Activated T-cell treated with anti-CD3 and anti-CD28 coated beads for 4 hours (primary cell): ENCODE data around the gene CYB561D1.

Source experiments
- DNase-seq: peaks from one replicate; pipeline ENCODE4 v3.0.0-alpha.2; 2020

CYB561D1 gene

DNA sequence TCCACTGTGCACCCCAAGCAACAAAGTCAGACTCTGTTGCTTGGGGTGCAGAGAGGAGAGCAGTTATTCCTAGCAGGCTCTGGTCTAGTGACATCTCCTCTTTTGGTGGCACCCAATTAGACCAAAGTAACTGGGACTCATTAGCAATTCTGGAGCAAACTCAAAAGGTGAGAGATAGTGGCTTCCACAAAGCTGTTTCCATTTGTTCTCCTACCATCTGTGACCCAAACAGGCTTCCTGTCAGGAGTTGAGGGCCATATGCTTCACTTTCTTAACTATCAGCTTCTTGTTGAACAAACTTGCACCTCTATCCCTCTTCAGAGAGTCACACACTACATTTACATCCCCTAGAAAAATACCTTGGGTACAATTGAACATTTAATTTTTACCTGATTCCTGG, 11.7 kb upstream of the CYB561D1 start:
- DNase-seq, result no peak

DNA sequence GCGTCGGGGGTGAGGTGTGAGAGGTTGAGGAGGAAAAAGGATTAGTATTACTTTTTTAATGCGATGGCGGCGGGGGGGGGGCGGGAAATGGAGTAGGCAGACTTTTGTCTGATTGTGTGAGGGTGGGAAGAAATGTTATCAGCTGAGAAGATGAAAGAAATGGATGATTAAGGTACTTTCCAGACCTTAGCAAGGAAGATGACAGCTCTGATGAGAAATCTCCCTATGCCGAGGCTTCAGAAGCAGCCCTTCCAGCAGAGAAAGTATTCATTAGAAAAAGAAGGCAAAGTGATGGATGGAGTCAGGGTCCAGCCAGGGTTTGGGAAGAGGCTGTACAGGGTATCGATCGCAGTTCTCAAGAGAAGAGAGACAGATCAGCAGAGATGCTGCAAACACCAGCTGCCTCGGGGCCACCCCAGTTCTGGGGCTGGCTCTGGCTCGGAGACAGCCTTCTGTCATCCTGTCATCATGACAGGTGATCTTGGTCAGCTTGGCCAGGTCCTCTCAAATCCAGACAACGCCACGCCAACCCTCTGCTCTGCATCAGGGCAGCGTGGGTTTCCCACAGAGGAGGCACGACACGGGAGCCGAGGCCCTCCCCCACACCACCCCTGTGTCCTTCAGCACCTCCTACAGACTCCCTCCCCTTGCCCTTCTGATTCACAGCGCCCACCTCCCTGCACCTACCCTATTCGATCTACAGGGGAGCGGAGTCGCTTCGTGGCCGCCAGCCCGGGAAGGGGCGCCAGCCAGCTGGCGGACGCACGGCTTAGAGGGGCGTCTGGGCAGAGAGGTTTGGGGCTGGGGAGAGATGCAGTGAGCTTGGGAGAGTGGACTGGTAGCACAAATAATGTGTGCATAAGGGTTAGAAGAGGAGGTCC, 10.9 kb upstream of the CYB561D1 start:
- DNase-seq, result peak; percentile 33

DNA sequence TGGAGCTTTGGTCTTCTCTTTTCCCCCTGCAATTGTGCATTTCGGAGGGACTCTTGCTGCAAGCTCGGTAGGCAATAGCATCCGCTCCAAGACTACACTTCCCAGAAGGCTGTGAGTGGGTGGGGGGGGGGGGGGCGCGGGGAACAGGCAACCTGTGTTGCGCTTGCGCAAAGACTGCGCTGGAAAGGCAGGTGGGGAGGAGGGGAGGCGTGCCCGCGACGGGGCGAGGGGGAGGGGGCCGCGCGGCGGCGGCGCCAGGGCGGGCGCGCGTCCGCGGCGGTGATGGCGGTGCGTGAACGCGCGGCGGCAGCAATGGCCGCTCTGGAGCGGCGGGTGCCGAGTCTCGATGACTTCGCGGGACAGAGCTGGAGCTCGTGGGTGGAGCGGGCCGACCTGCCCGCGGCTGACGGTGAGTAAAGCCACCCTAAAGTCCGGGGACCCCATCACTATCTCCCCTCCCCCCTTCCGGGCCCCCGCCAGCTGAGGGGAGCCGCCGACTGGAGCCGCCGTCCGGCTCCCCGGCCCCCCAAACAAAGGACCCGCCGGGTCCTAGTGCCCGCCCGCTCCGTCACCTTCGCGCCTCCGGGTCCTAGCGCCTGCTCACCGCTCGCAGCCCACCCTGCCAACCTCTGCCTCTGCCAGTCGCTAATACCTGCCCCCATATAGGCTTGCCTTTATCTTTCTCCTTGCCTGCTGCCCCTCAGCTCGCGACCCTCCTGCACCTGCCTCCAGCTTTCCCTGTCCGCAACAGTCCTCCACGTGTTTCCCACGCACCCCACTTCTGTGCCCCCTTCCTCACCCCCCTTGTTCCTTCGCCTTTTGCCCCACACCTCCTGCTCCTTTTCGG, 10.0 kb upstream of the CYB561D1 start, which contains the start of gene ATXN7L2:
Gene ATXN7L2 (plus strand): TSS at position 234 of the 847 bp plus-strand sequence. CDS start 49 bp downstream, at position 283.
- DNase-seq, result peak; percentile 85

GRCh38 chr1:109484519-109484975, 9.3 kb upstream of the CYB561D1 start:
- DNase-seq, result no peak

DNA sequence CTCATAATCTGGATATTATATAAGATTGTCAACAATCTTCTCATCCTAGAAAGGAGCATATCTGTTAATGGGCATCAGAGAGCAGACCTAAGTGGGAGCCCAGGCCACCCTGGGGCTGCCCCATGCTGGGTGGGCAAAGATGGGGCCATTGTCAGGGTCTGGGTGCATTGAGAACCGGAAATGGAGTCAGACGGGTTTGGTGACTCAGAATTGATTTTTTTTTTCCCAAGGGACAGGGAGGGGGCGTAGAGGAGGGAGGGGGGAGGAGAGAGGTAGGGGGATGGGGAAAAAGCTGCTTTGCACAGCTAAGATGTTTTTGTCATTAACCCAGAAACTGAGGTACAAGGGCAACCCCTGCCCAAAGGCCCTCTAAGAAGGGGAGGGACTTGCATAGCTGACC, 8.9 kb upstream of the CYB561D1 start:
- DNase-seq, result no peak

DNA sequence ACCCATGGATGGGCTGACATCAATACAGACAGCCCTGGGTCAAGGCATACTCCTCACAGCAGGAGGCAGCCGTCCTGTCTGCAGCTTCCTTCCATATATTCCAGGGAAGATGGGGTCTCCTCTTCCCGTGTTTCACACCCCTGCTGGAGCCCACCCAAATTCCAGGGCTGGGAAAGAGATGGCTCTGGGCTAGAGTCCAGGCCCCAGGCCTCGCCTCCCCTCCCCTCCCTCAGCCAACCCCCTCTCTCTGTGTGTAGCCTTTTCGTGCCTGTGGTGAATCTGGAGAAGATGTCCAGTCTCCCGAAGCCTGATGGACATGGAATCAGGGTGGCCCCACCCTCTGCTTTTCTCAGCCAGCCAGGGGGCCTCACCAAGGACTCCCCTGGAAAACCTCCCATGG, 6.6 kb upstream of the CYB561D1 start:
- no peak for DNase-seq

- DNase-seq, result no peak
Measured at GRCh38 chr1:109488201-109488600, 5.7 kb upstream of the CYB561D1 start.

DNA sequence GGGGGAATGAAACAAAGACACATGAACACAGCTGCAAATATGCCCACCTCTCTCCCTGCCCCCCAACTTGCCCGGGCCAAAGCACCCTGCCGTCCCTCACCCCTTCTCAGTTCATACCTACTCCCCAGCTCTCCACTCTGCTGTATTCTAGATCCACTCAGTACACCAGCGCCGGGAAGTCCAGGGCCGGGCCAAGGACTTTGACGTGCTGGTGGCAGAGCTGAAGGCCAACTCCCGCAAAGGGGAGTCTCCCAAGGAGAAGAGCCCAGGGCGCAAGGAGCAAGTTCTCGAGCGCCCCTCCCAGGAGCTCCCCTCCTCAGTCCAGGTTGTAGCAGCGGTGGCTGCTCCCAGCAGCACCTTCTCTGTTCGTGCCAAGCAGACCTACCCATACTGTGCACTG, 5.2 kb upstream of the CYB561D1 start:
- no peak for DNase-seq

- DNase-seq, result peak; percentile 68
Measured at GRCh38 chr1:109490029-109490933, 3.6 kb upstream of the CYB561D1 start.

GRCh38 chr1:109490934-109491302, 3.0 kb upstream of the CYB561D1 start:
- no peak for DNase-seq

GRCh38 chr1:109491372-109491771, 2.5 kb upstream of the CYB561D1 start:
- no peak for DNase-seq

DNA sequence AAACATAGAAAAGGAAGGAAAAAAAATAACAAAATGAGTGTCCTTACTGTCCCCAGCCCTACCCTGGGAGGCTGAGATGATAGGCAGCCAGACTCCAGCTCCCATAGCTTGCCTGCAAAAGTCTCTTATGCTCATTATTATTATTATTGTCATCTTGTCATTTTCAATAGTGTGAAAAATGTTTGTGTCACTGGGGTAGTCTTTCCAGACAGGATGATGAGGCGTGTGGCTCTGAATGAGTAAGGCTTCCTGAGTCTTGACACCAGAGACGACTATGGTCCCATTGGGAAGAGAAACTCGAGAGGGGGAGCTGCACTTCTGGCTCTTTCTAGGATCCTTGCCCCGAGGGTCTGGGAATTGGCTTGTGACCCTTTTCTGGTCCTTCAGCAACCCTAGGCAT, 1.1 kb upstream of the CYB561D1 start:
- no peak for DNase-seq

GRCh38 chr1:109493227-109493626, 667 bp upstream of the CYB561D1 start:
- no peak for DNase-seq

DNA sequence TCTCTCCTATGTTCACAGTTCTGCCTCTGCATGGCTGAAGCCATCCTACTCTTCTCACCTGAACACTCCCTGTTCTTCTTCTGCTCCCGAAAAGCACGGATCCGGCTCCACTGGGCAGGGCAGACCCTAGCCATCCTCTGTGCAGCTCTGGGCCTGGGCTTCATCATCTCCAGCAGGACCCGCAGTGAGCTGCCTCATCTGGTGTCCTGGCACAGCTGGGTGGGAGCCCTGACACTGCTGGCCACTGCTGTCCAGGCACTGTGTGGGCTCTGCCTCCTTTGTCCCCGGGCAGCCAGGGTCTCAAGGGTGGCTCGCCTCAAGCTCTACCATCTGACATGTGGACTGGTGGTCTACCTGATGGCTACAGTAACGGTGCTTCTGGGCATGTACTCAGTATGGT, 1.8 kb downstream of the CYB561D1 start:
- no peak for DNase-seq

DNA sequence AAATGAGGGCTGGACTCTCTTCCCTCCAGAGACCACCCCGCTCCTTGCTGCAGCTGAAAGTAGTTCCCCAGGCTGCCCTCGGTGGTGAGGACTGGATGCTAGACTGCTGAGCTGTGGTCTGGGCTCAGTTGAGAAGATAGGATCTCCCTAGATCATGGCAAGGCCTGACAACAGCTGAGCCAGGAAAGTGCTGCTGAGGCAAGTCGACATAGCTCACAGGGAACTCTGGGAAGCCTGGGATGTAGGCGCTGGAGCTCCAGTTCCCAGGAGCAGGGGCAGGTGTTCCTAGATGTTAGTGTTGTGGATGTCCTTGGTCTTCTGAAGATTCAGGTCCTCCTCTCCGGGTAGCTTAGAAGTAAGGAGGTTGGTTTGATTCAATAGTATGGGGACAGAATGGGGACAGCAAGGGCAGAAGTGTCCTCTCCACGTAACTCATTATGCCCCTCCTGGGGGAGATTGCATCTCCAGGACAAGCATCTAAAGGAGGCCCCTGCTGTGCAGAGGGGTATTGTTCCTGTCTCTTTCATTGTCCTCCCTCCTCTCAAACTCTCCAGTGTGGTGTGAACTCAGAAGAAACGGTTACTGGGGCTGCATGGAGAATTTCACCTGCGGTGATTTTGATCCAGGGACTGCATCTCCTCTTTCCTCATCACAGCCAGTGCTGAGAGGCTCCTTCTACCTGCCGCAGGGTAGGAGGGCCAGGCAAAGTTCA, 3.7 kb downstream of the CYB561D1 start:
- DNase-seq, result no peak

GRCh38 chr1:109498161-109498801, 4.4 kb downstream of the CYB561D1 start:
- DNase-seq, result peak; percentile 46

- DNase-seq, result no peak
Measured at GRCh38 chr1:109499081-109499480, 5.2 kb downstream of the CYB561D1 start.

DNA sequence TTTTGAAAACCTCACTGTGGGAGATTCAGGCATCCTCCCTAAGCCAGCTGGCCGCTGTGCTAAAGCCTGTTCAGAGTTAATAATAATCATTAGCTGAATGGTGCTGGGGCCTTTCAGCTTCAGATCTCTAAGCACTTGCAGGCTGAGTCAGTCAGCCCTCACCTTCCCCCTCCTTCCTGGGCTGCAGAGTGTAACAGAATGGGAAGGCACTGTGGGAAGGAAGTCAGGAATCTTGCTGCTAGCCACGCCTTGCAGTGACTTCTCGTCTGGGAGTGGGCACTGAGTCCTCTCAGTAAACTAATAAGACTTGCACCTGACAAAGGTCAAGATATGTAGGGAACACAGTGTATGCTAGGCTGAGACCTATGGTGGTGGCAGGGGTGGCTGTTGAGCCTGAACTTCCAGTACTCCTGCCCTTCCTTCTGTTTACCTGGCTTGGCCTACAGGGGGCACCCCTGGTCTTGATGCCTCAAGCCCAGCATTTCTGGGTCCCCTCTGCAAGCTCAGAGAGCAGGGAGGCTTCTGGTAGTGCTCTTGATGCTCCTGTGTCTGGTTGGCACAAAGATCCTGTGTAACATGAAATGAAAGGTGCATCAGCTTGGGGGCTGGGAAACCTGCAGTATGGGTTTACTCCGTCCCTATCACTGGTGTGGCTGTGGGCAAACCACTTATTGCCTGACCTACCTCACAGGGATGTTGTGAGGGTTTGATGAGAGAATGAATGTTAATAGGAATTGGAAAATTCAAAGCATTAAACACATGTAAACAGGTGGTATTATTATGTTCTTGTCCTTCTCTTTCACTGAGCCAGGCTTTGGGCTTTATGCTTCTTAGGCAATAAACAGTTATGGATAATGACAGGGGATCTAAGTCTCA, 6.0 kb downstream of the CYB561D1 start:
- peak; percentile 32 for DNase-seq

DNA sequence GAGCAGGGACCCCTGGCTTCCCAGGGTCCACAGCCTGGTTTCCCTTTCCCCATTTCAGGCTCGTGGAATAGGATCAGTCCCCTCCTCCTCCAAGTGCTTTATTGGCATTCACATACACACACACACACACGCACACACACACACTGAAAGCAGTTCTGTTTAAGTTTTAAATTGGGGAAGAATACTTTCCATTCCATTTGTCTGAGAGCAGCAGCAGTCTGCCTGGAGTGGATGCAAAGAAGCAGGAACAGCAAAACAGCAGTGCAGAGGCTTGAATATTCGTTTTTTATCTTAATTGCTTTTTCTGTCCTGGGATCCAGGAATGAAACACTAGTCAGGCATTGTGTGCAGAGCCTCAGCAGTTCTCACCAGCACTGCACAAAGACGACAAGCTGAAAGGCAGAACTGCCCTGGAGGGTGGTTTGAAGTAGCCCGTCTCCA, 7.1 kb downstream of the CYB561D1 start:
- DNase-seq, result no peak

DNA sequence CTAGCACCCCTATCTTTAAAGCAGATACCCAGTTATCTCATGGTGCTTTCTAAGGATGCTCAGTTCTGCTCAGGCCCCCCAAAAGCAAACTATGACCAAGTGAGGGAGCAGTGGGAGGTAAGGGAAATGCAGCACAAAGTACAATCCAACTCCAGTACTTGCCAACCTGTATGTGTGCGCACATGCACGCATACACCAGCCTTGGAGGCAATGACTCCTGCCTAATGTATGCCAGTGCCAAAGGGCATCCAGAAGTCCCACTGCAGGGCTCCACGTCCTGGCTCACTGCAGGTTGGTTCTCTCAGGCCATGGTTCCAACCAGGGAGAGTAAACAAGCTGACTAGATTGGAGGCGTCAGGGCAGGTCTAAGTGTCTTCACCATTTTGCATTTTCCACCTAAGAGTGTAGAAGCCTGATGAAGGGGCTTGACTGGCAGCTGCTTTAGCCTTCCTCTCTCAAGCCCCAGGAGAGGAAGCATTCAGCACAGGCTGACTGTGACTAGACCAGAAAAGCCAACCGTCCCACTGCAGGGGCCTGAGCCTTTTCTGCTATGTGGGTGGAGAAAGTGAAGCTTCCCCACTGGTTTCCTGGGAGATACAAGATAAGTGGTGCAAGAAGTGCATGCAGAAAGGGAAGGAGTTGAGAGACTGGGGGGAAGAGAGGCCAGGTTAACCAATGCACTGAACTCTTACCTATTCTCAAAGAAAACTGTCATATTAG, 7.9 kb downstream of the CYB561D1 start:
- no peak for DNase-seq
